GM18526 (cell line): ENCODE measurements around the gene NCBP3.

Experiments
- POLR2A ChIP-seq: IDR thresholded peaks from 3 replicates; pipeline ENCODE4 v1.6.1; 2011; ENCODE audit not compliant: insufficient read length; ENCODE audit errors: extremely low read depth

The NCBP3 gene, protein sequence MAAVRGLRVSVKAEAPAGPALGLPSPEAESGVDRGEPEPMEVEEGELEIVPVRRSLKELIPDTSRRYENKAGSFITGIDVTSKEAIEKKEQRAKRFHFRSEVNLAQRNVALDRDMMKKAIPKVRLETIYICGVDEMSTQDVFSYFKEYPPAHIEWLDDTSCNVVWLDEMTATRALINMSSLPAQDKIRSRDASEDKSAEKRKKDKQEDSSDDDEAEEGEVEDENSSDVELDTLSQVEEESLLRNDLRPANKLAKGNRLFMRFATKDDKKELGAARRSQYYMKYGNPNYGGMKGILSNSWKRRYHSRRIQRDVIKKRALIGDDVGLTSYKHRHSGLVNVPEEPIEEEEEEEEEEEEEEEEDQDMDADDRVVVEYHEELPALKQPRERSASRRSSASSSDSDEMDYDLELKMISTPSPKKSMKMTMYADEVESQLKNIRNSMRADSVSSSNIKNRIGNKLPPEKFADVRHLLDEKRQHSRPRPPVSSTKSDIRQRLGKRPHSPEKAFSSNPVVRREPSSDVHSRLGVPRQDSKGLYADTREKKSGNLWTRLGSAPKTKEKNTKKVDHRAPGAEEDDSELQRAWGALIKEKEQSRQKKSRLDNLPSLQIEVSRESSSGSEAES

DNA sequence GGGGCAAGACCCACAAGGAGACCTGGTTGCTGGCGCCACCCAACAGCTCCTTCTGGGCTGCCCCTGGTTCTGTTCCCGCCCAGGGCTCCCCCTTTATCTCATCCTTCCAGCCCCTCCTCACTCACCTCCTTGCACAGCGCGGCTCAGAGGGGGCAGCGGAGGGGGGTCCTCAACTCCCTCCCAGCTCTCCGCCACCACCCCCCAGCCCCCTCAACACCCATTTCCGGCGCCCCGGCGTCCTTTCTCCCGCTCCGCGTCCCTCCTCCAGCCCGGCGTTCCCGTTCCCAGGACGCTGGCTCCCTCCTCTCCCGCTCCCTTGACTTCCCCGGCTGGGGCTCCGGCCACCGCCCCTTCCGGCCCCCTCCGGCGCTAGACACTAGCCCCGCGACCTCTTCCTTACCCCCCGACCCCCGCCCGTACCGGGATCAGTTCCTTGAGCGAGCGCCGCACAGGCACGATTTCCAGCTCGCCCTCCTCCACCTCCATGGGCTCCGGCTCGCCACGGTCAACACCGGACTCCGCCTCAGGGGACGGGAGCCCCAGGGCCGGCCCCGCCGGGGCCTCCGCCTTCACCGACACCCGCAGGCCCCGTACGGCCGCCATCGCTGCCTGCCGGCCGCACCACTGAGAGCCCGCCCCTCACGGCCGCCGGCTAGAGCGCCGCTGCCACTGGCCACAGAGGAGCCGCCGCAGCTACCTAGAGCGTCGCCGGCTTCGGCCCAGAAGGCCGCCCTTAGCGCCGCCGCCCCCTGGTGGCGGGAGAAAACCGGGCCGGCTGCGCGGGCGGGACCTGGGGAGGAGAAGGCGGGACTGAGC, at the start of gene NCBP3:
Gene NCBP3 (minus strand): TSS at position 626 of the 816 bp plus-strand sequence. CDS start 23 bp downstream, at position 603.
- TF ChIP-seq POLR2A = peak; percentile 92

DNA sequence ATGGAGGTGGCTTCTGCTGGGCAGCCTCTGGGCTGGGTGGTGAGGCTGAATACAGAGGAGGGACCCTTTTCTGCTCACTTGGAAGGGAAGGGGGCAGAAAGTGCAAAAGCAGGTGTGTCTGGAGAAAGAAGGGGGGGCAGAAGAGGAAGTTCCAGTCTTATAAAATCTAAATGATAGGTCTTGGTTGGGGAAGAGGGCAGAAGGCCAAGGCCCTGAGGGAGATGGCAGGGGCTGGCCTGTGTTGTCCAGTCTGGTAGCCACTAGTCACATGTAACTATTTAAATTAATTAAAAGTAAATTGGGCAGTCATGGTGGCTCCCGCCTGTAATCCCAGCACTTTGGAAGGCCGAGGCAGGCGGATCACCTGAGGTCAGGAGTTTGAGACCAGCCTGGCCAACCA, 49.3 kb upstream of the NCBP3 start:
- no peak for TF ChIP-seq POLR2A

DNA sequence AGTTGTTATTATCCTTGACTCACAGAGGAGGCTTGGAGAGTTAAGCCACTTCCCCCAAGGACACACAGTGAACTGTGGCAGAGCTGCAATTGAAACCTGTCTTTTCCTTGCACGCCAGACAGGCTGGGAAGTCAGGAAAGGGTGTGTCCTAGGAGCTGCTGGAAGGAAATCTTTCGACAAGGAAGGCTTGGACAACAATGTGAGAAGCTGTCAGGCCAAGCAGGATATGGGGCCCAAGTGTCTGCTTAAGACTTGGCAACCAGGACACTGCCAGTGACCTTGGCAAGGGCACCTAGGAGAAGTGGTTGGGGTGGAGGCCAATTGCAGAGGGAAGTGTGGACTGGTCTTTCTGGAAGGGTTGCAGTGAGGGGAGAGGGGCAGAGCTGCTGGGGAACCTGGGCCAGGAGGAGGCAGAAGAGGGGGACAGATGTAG, 48.9 kb upstream of the NCBP3 start:
- TF ChIP-seq POLR2A = no peak

DNA sequence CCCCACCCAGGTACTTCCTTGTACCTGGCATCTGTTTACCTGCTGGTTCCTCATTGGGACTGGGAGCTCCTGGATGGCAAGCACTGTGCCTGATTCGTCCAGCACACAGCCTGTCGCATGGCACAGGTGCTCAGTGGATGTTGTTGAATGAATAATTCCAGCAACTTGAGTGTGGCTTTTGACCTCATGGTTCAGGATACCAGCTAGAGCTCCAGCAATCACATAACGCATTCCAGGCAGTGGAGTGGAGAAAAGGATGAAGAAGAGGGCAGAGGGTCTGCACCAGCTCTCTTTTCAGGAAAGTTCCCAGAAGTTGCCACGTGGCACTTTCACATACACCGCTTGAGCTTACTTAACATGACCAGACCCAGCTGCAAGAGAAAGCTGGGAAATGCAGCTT, 48.1 kb upstream of the NCBP3 start:
- TF ChIP-seq POLR2A = no peak

DNA sequence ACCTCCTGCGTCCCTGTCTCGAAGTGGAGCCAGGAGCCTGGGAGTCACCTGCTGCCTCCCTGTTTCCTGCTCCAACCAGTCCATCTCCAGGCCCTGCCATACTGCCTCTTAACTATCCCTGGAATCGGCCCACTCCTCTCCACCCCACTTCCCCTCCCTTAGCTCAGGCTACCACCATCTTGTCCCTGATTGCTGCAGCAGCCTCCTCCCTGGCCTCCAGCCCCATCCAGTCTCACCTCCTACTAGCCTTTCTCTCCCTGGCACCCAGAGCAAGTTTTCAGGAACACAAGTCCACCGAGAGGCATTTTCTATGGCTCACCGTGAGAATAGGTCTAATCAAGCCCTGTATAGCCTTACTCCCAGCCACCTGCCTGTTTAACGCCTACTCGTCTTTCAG, 47.7 kb upstream of the NCBP3 start:
- TF ChIP-seq POLR2A = no peak

DNA sequence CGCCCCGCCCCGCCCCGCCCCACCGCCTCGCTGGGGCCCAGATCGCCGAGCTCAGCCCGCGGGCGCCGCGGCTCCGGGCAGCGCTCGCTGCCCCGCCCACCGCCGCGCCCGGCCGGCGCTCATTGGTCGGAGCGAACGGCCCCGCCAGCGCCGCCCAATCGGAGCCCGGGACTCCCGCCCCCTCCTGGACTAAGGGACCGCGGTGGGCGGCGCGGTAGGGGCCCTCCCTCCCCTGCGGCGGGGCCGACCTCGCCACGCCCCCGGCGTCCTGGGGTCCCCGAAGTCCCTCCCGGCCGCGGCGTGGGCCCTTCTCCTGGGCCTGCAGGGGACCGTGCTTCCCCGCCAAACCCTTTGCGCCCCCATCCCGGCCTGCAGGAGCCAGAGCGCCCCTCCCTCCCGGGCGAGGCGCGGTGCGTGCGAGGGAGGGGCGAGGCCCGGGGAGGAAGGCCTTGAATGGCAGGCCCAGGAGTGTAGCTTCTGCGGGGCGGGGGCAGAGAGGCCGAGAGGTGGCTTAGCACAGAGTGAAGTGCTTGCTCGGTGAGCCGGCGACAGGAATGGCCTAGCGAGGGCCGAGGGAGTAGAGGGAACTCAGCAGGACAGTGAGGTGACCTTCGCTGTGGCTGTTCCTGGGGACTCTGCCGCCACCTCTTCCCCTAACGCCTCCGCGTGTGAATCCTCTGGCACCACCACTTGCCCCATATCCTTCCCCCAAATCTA, 47.1 kb upstream of the NCBP3 start, which contains the start of gene CAMKK1:
Gene CAMKK1 (minus strand): TSS at position 51 of the 717 bp plus-strand sequence. CDS start 7,366 bp downstream, outside the sequence.
- peak; percentile 36 for TF ChIP-seq POLR2A

DNA sequence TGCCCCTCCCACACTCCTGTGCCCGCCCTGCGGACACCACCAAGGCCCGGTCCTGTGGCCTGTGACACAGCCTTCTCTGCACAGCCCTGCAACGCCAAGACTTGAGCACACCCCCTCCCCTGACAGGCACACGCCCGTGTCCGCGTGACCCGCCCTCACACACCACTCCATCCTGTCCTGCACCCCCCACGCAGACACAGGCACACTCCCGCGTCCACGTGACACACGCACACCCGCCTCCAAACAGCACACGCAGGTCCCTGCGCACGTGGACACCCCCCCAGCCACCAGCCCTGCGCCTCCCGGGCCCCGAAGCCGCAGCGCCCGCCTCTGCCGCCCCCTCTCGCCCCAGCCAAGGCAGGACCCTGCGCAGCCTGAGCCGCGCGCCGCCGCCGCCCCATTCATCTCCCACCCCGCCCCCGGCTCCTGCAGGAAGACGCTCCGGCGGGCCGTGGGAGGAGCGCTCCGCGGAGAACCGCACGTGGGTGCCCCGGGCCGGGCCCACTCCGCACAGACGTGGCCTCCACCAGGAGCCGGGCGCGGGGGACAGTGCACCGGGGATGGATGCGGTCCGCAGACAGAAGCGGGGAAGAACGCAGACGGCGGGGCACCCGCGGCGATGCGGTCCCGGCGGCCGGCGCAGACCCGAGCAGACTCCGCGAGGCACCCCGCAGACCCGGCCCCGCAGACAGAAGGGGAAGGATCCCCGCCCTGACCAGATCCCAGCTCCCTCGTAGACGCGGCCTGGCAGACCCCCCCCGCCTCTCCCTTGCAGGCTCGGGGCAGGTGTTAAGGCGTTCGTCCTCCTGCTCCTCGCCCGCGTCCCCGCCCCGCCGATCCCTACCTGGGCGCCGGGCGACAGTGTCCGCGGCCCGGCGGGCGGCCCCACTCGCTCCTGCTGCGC, 46.3 kb upstream of the NCBP3 start:
- no peak for TF ChIP-seq POLR2A

DNA sequence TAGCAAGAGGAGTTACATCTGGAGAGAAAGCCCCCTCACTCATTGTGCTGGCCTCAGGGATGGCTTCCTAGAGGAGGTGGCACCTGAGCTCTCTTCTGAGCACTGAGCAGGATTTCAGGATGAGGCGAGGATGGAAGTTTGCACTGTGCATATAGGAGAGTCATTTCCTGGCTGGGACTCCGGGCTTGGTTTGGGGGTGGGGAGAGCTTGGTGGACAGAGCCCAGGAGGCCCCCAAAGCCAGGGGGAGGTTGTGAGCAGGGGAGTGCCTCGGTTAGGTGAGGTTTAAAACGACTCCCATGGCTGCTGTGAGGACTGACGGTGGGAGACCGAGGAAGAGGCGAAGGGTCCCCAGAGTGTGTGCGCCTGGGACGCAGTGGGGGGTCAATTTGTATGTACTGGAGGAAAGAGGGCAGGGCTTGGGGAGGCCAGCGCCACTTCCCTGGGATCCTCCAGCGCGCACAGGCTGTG, 45.6 kb upstream of the NCBP3 start:
- TF ChIP-seq POLR2A = no peak

DNA sequence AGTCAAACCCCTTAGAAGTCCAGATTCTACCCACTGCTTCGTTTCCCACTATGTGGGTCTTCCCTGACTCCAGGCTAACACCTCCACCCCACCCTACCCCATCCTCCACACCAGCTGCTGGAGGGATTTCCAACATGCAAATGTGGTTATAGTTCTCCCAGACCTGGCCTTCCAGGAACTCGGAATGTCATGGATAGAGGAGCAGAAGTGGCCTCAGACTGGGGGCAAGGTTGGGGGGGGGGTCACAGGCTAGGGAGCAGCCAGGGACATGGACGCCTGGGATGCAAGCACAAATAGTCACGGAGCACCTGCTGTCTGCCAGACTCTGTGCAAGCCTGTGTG, 44.8 kb upstream of the NCBP3 start:
- TF ChIP-seq POLR2A = no peak

DNA sequence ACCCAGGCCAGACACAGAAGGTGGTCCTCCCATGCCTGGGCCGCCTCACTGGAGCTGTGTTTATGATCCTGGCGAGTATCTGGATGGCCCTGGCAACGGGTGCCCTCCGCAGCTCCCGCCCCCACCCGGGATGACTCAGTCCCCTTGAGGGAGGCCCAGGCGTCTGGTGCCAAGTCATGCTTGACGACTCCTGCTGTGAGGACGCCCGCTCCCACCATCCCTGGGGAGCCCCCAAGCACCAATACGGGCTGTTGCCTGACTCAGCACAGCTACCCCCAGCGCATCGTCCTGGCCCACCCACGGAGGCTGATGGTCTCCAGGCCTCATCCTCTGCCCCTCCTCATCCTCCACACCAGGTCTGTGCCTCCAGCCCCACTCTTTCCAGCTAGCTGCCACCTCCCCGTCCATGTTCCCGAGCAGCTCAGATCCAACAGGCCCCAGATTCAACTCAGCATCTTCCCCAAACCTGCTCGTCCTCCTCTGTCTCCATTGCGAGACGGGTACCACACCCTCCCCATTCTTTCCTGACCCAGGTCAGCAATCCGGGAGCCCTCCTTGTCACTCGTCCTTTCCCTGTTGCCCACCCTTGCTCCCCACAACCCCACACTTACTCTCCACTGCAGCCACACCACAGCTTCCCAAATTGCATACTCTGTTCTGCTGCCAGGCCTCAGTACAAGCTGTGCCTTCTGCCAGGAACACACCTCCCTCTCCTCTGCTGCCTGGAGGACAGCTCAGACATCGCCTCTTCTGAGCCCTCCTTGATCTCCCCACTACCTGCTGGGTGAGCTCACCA, 44.2 kb upstream of the NCBP3 start:
- no peak for TF ChIP-seq POLR2A

DNA sequence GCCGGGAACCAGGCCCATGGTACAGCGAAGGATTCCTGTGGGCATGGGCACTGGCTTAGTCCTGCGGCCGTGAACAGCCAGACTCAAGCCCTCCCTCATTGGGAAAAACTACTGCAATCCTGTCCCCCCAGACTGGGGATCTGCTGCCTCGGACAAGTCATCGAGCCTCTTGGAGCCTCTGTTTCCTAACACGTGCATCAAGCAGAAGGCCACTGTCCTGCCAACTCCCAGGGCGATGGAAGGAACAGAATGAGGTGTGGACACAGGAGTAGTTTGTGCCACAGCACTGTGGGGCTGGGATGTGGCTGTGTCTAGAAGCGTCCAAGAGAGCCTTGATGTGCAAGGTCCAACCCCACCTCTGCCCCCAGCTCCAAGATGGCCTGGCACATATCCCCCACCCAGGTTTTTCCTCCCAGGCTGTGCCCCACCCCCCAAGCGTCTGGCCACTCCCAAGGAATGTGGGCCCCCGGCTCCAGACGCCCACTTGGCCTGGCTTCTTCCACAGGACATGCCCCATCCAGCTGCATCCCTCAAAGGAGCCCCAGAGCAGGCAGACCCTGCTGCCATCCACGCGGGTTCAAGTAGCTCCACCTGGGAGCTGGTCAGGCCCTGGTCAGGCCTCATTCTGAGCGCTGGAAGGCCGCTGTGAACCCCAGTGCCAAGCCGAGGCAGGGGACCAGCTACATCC, 43.4 kb upstream of the NCBP3 start:
- TF ChIP-seq POLR2A = no peak

DNA sequence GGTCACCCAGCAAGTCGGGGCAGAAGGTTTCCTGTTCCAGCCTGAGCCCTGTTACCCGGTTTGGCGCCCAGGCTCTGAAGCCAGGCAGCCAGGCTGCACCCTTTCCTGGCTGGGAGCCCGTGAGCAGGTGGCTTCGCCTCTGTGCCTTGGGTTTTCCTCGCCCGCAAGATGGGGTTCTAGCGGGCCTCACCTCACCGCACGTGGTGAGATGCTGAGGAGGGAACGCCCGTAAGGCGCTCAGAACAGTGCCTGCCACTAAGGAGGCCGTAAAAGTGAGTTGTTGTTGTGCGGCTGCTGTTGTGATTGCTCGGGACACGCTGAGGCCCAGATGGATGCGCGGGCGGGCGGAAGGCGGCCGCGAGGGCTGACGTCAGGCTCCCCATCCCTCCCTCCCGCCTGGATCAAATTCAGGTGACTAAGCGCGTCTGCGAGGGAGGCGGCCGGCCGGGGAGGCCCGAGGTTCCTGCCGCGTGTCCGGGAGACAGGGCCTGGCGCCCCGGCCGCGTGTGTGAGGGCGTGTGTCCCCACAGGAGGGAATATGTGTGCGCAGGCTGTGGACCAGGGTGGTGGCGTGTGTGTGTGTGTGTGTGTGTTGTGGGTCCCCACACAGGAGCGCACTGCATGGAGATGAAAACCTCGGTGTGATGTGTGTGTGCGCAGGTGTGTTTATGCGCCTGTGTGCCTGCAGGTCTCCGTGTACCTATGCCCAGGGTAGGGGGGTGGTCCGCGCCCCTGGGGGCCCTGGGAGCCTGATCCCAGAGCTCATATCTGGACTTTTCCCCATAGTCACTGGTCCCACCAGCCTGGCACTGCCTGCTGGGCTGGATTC, 42.5 kb upstream of the NCBP3 start:
- TF ChIP-seq POLR2A = no peak

DNA sequence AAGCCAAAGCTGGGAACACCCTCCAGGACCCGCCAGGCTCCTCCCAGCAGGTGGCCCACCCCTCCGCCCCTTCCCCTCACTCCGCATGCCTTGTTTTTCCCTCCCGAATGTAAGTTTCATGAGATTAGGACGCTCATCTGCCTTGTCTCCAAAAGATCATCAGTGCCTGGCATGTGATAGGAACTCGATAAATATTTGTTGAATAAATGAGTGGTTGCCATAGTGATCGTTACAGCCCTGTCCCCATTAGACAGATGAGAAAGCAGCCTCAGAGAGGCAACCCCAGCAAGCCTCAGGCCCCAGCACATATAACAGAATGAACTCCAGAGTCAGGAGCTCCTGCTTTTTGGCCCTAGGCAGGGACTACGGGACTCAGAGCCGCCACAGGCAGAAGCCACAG, 41.8 kb upstream of the NCBP3 start:
- TF ChIP-seq POLR2A = no peak
